Measurements from ENCODE around the gene DCAF16.

GRCh38 chr4:17753646-17754045, 56.9 kb downstream of the DCAF16 start:
- TF ChIP-seq CTCF (IDR thresholded peaks at IDR 0.05) (no peak), POLR2A (IDR thresholded peaks at IDR 0.05) (no peak)
